CD14-positive monocyte (primary cell): ENCODE results near the gene PDE6C. TPM values are rescaled to one million over a fixed set of nuclear protein-coding genes. Genes with fewer than 3 reads are reported as not detected.

Experiments
- DNase-seq, 3 donors: peaks; one replicate each; pipeline ENCODE4 v3.0.0-alpha.2; 2011 to 2022
- H2AFZ ChIP-seq: 2 replicates; pipeline ENCODE4 v1.6.0; 2012; ENCODE audit warnings: mild to moderate bottlenecking, low read depth, low read length, inconsistent platforms; ENCODE audit not compliant: insufficient read depth, poor library complexity, severe bottlenecking
- H3K27ac ChIP-seq, 2 donors: 1 replicate in 1 of 2; 2 replicates in 1 of 2; pipeline ENCODE4 v1.5.1; 2012 to 2013; ENCODE audit warnings: low read length in 2 of 2, control low read depth in 1 of 2, inconsistent platforms in 1 of 2, low read depth in 1 of 2, mild to moderate bottlenecking in 1 of 2
- H3K27me3 ChIP-seq, 2 donors: one replicate each; pipeline versions ENCODE4 v1.6.0 to v1.6.1; 2011 to 2013; ENCODE audit warnings: low read length in 2 of 2; ENCODE audit not compliant: control insufficient read depth in 2 of 2, insufficient read depth in 2 of 2
- H3K36me3 ChIP-seq, 2 donors: replicated peaks in 1 of 2; 1 replicate in 1 of 2; 2 replicates in 1 of 2; pipeline versions ENCODE4 v1.5.1 to v1.6.1; 2012 to 2013; ENCODE audit warnings: low read length in 2 of 2, control low read depth in 1 of 2, inconsistent platforms in 1 of 2, mild to moderate bottlenecking in 1 of 2; ENCODE audit not compliant: insufficient read depth in 2 of 2, control insufficient read depth in 1 of 2
- H3K4me1 ChIP-seq, 2 donors: 1 replicate in 1 of 2; 2 replicates in 1 of 2; pipeline versions ENCODE4 v1.5.1 to v1.6.1; 2012 to 2013; ENCODE audit warnings: low read length in 2 of 2, control low read depth in 1 of 2, inconsistent platforms in 1 of 2, mild to moderate bottlenecking in 1 of 2, moderate library complexity in 1 of 2; ENCODE audit not compliant: insufficient read depth in 2 of 2, control insufficient read depth in 1 of 2
- H3K4me2 ChIP-seq: replicated peaks from 2 replicates; pipeline ENCODE3; 2012; ENCODE audit warnings: low read length, moderate library complexity, mild to moderate bottlenecking; ENCODE audit not compliant: poor library complexity, severe bottlenecking; ENCODE audit errors: extremely low read depth
- H3K4me3 ChIP-seq, 3 experiments: fragments of 200-600 bp in 1 of 3; sonication (generic) in 1 of 3; replicated peaks in 1 of 3; 1 replicate in 2 of 3; 2 replicates in 1 of 3; pipeline ENCODE4 v1.5.1; 2011 to 2013; ENCODE audit warnings: low read length in 3 of 3, mild to moderate bottlenecking in 3 of 3, control low read depth in 2 of 3, low read depth in 2 of 3, inconsistent platforms in 1 of 3, moderate library complexity in 1 of 3
- H3K79me2 ChIP-seq: 2 replicates; pipeline ENCODE4 v1.6.0; 2012; ENCODE audit warnings: mild to moderate bottlenecking, control low read depth, inconsistent platforms, low read length, moderate library complexity; ENCODE audit not compliant: insufficient read depth
- H3K9ac ChIP-seq: 2 replicates; pipeline ENCODE4 v1.6.0; 2017; ENCODE audit warnings: low read length, mild to moderate bottlenecking; ENCODE audit not compliant: insufficient read depth, poor library complexity, severe bottlenecking
- H3K9me3 ChIP-seq, 2 donors: replicated peaks in 1 of 2; 1 replicate in 1 of 2; 2 replicates in 1 of 2; pipeline versions ENCODE4 v1.5.1 to v1.6.1; 2012 to 2013; ENCODE audit warnings: low read length in 2 of 2, control low read depth in 1 of 2; ENCODE audit not compliant: control insufficient read depth in 1 of 2, insufficient read depth in 1 of 2
- H4K20me1 ChIP-seq: 2 replicates; pipeline ENCODE4 v1.6.0; 2012; ENCODE audit warnings: mild to moderate bottlenecking, low read length, control low read depth, moderate library complexity; ENCODE audit not compliant: insufficient read depth
- H3K27ac Mint-ChIP-seq, 7 donors: one replicate each; pipeline ENCODE4 v1.8.0; 2020; ENCODE audit warnings: mild to moderate bottlenecking in 7 of 7, mixed read lengths in 7 of 7, moderate library complexity in 6 of 7, inconsistent platforms in 2 of 7
- H3K27me3 Mint-ChIP-seq, 3 donors: one replicate each; pipeline ENCODE4 v1.8.0; 2021 to 2022; ENCODE audit warnings: low read depth in 3 of 3, mild to moderate bottlenecking in 3 of 3, mixed read lengths in 3 of 3, moderate library complexity in 3 of 3, inconsistent platforms in 1 of 3
- H3K36me3 Mint-ChIP-seq, 2 donors: one replicate each; pipeline ENCODE4 v1.8.0; 2020; ENCODE audit warnings: mixed read lengths in 2 of 2, inconsistent platforms in 1 of 2, mild to moderate bottlenecking in 1 of 2
- H3K4me1 Mint-ChIP-seq: one replicate; pipeline ENCODE4 v1.8.0; 2020; ENCODE audit warnings: mild to moderate bottlenecking, mixed read lengths
- H3K4me3 Mint-ChIP-seq, 2 donors: one replicate each; pipeline ENCODE4 v1.8.0; 2020; ENCODE audit warnings: mild to moderate bottlenecking in 2 of 2, mixed read lengths in 2 of 2, moderate library complexity in 1 of 2
- H3K9me3 Mint-ChIP-seq, 7 donors: one replicate each; pipeline ENCODE4 v1.8.0; 2020 to 2022; ENCODE audit warnings: mixed read lengths in 7 of 7, mild to moderate bottlenecking in 6 of 7, moderate library complexity in 6 of 7, inconsistent platforms in 2 of 7
- CTCF ChIP-seq: fragments of 200-600 bp; IDR thresholded peaks from one replicate; pipeline ENCODE4 v1.8.0; 2022; ENCODE audit warnings: antibody characterized with exemption, mild to moderate bottlenecking
- WGBS: methylation state at CpG from one replicate; pipeline ENCODE4 v1.1.5; 2013; ENCODE audit warnings: missing lambda C conversion rate; ENCODE audit not compliant: insufficient coverage; 5-methylcytosine and 5-hydroxymethylcytosine counted together
- intact Hi-C, 2 donors: fragments of 100-400 bp; cut with micrococcal nuclease; formaldehyde crosslinking; loops; one replicate each; pipeline versions ENCODE4 v1.15.0 to v1.15.1; 2023
- polyA plus RNA-seq, 3 donors: library from polyadenylated mRNA; depleted of rRNA in 1 of 3; unstranded in 2 of 3; stranded (reverse) in 1 of 3; fragments of 300-500 nt in 2 of 3; fragments of >200 nt in 1 of 3; fragmentation: Illumina TruSeq in 2 of 3; gene quantifications; 1 replicate in 2 of 3; 2 replicates in 1 of 3; pipeline ENCODE4 v1.2.3, GENCODE V29; 2012 to 2021

Gene PDE6C
- polyA plus RNA-seq, 3 donors = not detected

GRCh38 chr10:93593254-93593653, 19.1 kb upstream of the PDE6C start:
- peaks cover 6% of the 10 kb centered on the region for H3K4me1 Mint-ChIP-seq
- Histone ChIP-seq H2AFZ (no peak overlapping the region), H3K4me2 (no peak overlapping the region)

GRCh38 chr10:93593749-93594148, 18.6 kb upstream of the PDE6C start:
- H3K36me3 Mint-ChIP-seq = no peaks in the 10 kb centered on the region
- no peak for TF ChIP-seq CTCF
- Histone ChIP-seq H3K9ac (no peak overlapping the region), H3K36me3 (no peaks in the 10 kb centered on the region), H3K4me3 (no peak overlapping the region), H3K27me3 (no peaks in the 10 kb centered on the region), H4K20me1 (no peaks in the 10 kb centered on the region), H3K27ac (no peak overlapping the region), H3K4me2 (no peak overlapping the region), H3K9me3 (no peaks in the 10 kb centered on the region), H2AFZ (no peak overlapping the region), H3K79me2 (no peaks in the 10 kb centered on the region), H3K4me1 (peaks cover 0 to 8% of the 10 kb centered on the region in 2 donors)
- no peak for DNase-seq
- H3K27ac Mint-ChIP-seq = no peak overlapping the region
- H3K9me3 Mint-ChIP-seq = peaks cover 0 to 3% (median 0%) of the 10 kb centered on the region in 7 donors
- peaks cover 2 to 4% (median 3%) of the 10 kb centered on the region in 3 donors for H3K27me3 Mint-ChIP-seq
- intact Hi-C loops = no loop called here
- H3K4me3 Mint-ChIP-seq = no peak overlapping the region
- WGBS = 96% methylated on average over 18 of the region's 18 CpGs
- H3K4me1 Mint-ChIP-seq = peaks cover 6% of the 10 kb centered on the region

More at GRCh38 chr10:93593254-93593653, 19.1 kb upstream of the PDE6C start:
- no peaks in the 10 kb centered on the region for H3K27me3 ChIP-seq
- no peak overlapping the region for H3K4me3 ChIP-seq
- no peak for DNase-seq
- no peak for TF ChIP-seq CTCF
- no peak overlapping the region for H3K27ac Mint-ChIP-seq
- H3K4me3 Mint-ChIP-seq = no peak overlapping the region
- no peak overlapping the region for H3K27ac ChIP-seq
- H3K36me3 ChIP-seq = no peaks in the 10 kb centered on the region
- WGBS = 100% methylated on average over 1 of the region's 4 CpGs
- H3K9me3 Mint-ChIP-seq = peaks cover 0 to 3% (median 0%) of the 10 kb centered on the region in 7 donors
- intact Hi-C loops = no loop called here
- H3K9me3 ChIP-seq = no peaks in the 10 kb centered on the region
- peaks cover 0 to 8% of the 10 kb centered on the region in 2 donors for H3K4me1 ChIP-seq
- no peak overlapping the region for H3K9ac ChIP-seq
- peaks cover 2 to 7% (median 3%) of the 10 kb centered on the region in 3 donors for H3K27me3 Mint-ChIP-seq
- no peaks in the 10 kb centered on the region for H3K36me3 Mint-ChIP-seq
- H3K79me2 ChIP-seq = no peaks in the 10 kb centered on the region
- no peaks in the 10 kb centered on the region for H4K20me1 ChIP-seq
